ENCODE measurements around the gene F3. TPM values are rescaled to one million over a fixed set of nuclear protein-coding genes. Genes with fewer than 3 reads are reported as not detected.

The F3 gene
- total RNA-seq, 4 donors from 2014 or later, result 3.1 to 10.8 (median 6.3) TPM

DNA sequence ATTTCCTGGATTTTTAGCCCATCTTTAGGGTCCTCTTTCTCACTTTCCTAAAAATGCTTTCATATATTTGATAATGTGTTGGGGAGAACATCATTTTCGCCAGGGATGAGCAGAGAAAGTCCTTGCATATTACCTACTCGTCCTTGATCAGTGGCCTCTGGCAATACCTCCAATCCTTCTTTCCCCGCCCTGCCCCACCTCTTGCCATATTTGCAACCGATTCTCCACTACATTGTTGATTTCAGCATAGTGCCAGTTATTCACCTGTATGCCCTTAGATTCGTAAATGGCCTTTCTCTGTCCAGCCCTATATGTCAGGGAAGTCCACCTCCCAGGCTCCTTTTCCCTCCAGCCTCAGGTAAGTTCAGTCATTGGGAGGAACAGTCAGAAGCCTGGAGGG lies 13.5 kb upstream of the F3 start:
- H3K27ac ChIP-seq, result no peak overlapping the region
- TF ChIP-seq POLR2A (IDR thresholded peaks at IDR 0.05), result no peak
- TF ChIP-seq, protein P1, sequence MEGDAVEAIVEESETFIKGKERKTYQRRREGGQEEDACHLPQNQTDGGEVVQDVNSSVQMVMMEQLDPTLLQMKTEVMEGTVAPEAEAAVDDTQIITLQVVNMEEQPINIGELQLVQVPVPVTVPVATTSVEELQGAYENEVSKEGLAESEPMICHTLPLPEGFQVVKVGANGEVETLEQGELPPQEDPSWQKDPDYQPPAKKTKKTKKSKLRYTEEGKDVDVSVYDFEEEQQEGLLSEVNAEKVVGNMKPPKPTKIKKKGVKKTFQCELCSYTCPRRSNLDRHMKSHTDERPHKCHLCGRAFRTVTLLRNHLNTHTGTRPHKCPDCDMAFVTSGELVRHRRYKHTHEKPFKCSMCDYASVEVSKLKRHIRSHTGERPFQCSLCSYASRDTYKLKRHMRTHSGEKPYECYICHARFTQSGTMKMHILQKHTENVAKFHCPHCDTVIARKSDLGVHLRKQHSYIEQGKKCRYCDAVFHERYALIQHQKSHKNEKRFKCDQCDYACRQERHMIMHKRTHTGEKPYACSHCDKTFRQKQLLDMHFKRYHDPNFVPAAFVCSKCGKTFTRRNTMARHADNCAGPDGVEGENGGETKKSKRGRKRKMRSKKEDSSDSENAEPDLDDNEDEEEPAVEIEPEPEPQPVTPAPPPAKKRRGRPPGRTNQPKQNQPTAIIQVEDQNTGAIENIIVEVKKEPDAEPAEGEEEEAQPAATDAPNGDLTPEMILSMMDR (IDR thresholded peaks at IDR 0.05 in 4 of 5, conservative IDR thresholded peaks at IDR 0.05 in 1 of 5), result no peak
- no peaks in the 10 kb centered on the region for H3K36me3 ChIP-seq
- in situ Hi-C loops (cut with MboI; ENCODE audit: low sequenced_read_pairs in 4 of 4) (no loop called here), intact Hi-C loops (cut with DNase I; ENCODE audit: low total_unique reads) (no loop called here)
- no peaks in the 10 kb centered on the region for H3K9me3 ChIP-seq
- no peak for ATAC-seq
- no peaks in the 10 kb centered on the region for H3K27me3 ChIP-seq
- DNase-seq, result no peak
- no peak overlapping the region for H3K4me3 ChIP-seq
- no peaks in the 10 kb centered on the region for H3K4me1 ChIP-seq

DNA sequence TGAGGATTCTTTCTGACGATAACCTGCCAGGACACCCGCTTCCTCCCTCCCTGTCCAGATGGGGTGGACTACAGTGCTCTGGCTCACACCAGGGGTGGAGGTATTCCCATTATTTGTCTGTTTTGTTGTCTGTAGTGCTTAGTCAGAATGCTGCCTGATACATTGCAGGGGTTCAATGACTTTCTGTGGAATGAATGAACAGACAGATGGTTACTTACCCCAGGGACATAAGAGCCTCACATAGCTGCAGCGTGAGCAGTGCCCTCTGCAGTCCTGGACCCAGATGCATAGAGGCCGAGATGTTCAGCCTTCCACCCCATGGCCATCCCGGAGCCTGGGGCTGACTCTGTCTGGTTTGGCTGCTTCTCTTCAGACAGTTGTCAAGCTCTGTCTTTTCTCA lies 13.0 kb upstream of the F3 start:
- intact Hi-C loops (cut with DNase I; ENCODE audit: low total_unique reads), result no loop called here
- DNase-seq (no peak), ATAC-seq (no peak)
- in situ Hi-C loops (cut with MboI; ENCODE audit: low sequenced_read_pairs in 4 of 4), result no loop called here
- TF ChIP-seq POLR2A (IDR thresholded peaks at IDR 0.05), result no peak
- TF ChIP-seq, protein P1 (IDR thresholded peaks at IDR 0.05 in 4 of 5, conservative IDR thresholded peaks at IDR 0.05 in 1 of 5), result no peak
- Histone ChIP-seq H3K27ac (no peak overlapping the region), H3K4me1 (no peaks in the 10 kb centered on the region), H3K36me3 (no peaks in the 10 kb centered on the region), H3K27me3 (no peaks in the 10 kb centered on the region), H3K4me3 (no peak overlapping the region), H3K9me3 (no peaks in the 10 kb centered on the region)

DNA sequence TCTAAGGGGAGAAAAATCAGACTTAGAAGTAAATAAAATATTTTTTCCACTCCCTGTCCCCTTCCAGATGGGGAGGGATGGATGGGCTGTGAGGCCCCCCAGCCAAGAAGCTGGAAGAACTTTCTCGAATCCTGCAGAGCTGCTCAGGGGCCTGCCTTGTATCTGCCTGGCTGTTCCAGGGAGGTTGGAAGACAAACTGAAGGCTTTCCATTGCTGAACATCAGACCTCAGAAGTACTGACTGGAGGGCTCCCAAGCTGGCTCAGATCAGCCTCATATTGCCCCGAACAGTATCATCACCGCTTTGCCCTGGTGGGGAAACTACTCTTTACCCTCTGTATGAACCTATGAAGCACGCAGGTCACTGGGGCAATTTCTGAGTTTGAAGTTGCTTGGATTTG lies 12.4 kb upstream of the F3 start:
- intact Hi-C loops (cut with DNase I; ENCODE audit: low total_unique reads) (no loop called here), in situ Hi-C loops (cut with MboI; ENCODE audit: low sequenced_read_pairs in 4 of 4) (no loop called here)
- DNase-seq (no peak), ATAC-seq (no peak)
- H3K4me1 ChIP-seq, result no peaks in the 10 kb centered on the region
- H3K9me3 ChIP-seq, result no peaks in the 10 kb centered on the region
- H3K36me3 ChIP-seq, result no peaks in the 10 kb centered on the region
- H3K27me3 ChIP-seq, result no peaks in the 10 kb centered on the region
- H3K4me3 ChIP-seq, result no peak overlapping the region
- TF ChIP-seq, protein P1 (IDR thresholded peaks at IDR 0.05 in 4 of 5, conservative IDR thresholded peaks at IDR 0.05 in 1 of 5), result no peak
- TF ChIP-seq POLR2A (IDR thresholded peaks at IDR 0.05), result no peak
- no peak overlapping the region for H3K27ac ChIP-seq

DNA sequence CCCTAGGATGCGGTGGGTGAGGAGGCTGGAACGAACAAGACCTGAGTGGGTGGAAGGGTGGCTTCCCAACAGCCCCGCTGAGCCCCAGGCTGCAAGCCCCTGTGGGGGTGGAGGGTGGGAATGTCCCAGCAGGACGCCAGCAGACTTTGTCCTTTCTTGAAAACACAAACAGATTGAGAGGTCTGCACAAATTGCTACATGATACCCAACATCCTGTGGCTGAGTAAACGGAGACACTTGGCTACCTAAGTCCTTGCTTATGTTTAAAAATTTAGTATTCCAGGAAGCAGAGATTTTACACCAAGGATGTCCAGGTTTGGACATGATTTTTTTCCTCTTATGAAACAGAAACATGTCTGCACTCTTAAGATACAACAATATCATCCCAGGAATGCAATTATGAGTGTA lies 11.8 kb upstream of the F3 start:
- in situ Hi-C loops (cut with MboI; ENCODE audit: low sequenced_read_pairs in 4 of 4), result no loop called here
- intact Hi-C loops (cut with DNase I; ENCODE audit: low total_unique reads), result no loop called here
- no peaks in the 10 kb centered on the region for H3K36me3 ChIP-seq
- H3K4me1 ChIP-seq, result no peaks in the 10 kb centered on the region
- ATAC-seq (no peak), DNase-seq (no peak)
- H3K9me3 ChIP-seq, result no peaks in the 10 kb centered on the region
- TF ChIP-seq POLR2A (IDR thresholded peaks at IDR 0.05), result no peak
- TF ChIP-seq, protein P1 (IDR thresholded peaks at IDR 0.05 in 4 of 5, conservative IDR thresholded peaks at IDR 0.05 in 1 of 5), result no peak
- H3K27ac ChIP-seq, result no peak overlapping the region
- no peaks in the 10 kb centered on the region for H3K27me3 ChIP-seq
- H3K4me3 ChIP-seq, result no peak overlapping the region

DNA sequence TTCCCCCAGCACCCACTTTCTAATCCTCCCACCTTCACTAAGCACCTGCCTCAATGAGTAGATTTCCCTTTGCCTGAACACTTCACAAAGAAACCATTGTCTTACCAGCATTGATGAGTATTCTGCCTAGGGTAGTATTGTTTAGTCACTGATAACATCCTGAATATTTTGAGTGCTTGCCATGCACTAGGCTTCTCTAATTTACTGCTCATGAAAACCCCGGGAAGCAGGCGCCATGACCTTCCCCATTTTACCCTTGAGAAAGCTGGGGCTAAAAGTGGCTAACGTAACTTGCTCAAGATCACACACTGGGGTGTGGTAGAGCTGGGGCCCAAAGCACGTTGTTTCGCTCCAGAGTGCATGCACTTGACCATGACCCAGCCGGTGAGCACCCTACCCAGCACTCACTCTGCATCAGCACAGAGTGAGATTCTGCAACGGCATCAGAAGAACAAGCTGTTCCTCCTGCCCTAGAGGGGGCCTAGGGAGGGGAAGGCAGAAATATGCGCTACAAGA lies 10.6 kb upstream of the F3 start:
- no peak for ATAC-seq
- no peak overlapping the region for H3K4me3 ChIP-seq
- TF ChIP-seq, protein P1 (IDR thresholded peaks at IDR 0.05 in 4 of 5, conservative IDR thresholded peaks at IDR 0.05 in 1 of 5), result no peak
- no peak for TF ChIP-seq POLR2A (IDR thresholded peaks at IDR 0.05)
- no peak overlapping the region for H3K27ac ChIP-seq
- no peaks in the 10 kb centered on the region for H3K4me1 ChIP-seq
- no peak for DNase-seq
- H3K9me3 ChIP-seq, result no peaks in the 10 kb centered on the region
- intact Hi-C loops (cut with DNase I; ENCODE audit: low total_unique reads), result no loop called here
- no peaks in the 10 kb centered on the region for H3K36me3 ChIP-seq
- H3K27me3 ChIP-seq, result no peaks in the 10 kb centered on the region
- in situ Hi-C loops (cut with MboI; ENCODE audit: low sequenced_read_pairs in 4 of 4), result no loop called here

Measured in gastrocnemius medialis (tissue), 4 donors.